GM12878 (cell line): ENCODE results near the gene THAP11. TPM values are rescaled to one million over a fixed set of nuclear protein-coding genes. Genes with fewer than 3 reads are reported as not detected.

Source experiments
- ATAC-seq: fragments of 200-7000 bp; cut with Tn5 transposase; 3 replicates; pipeline ENCODE4 v1.9.1; 2020; ENCODE audit warnings: mild to moderate bottlenecking, moderate library complexity
- BruUV-seq: library from RNA; stranded (reverse); fragments of 400-500 nt; replicated peaks from 2 replicates; lab custom pipeline; 2021; lab: Mats Ljungman, UMichigan
- CTCF ChIA-PET: fragments of 300-600 bp; sonication (Branson Sonifier 250); formaldehyde crosslinking; extraction: SDS; loops from one replicate; lab custom pipeline; 2021; ENCODE audit warnings: inconsistent platforms; lab: Yijun Ruan, JAX
- POLR2A ChIA-PET: fragments of 350-600 bp; formaldehyde crosslinking; extraction: SDS; loops from one replicate; lab custom pipeline; 2021; ENCODE audit warnings: inconsistent platforms; lab: Charles Lee
- RAD21 ChIA-PET: fragments of 300-600 bp; sonication (Branson Sonifier 250); formaldehyde crosslinking; loops from one replicate; lab custom pipeline; 2023; ENCODE audit warnings: antibody characterized with exemption; ENCODE audit not compliant: unreplicated experiment; lab: Charles Lee
- SMC1A ChIA-PET: fragments of 300-600 bp; sonication (Branson Sonifier 250); formaldehyde crosslinking; loops from one replicate; lab custom pipeline; 2023; ENCODE audit not compliant: unreplicated experiment, uncharacterized antibody; lab: Charles Lee
- DNase-seq: peaks from one replicate; pipeline ENCODE4 v3.0.0-alpha.2; 2011; ENCODE audit warnings: low read depth, low spot score
- FAIRE-seq: peaks from 3 replicates; lab custom pipeline; 2011; peaks lifted over from hg19 to GRCh38; lab: Jason Lieb, UNC
- H2AFZ ChIP-seq: 2 replicates; pipeline ENCODE4 v1.6.0; 2011; ENCODE audit warnings: low read depth, low read length, control low read depth; ENCODE audit not compliant: control insufficient read depth
- H3K27ac ChIP-seq: 2 replicates; pipeline ENCODE4 v1.5.1; 2011; ENCODE audit warnings: control low read depth; ENCODE audit not compliant: control insufficient read depth, insufficient read depth
- H3K27me3 ChIP-seq, 2 experiments: replicated peaks in 1 of 2; 2 replicates each; pipeline versions ENCODE4 v1.6.0 to v1.6.1; 2011; ENCODE audit warnings: low read length in 1 of 2; ENCODE audit not compliant: control insufficient read depth in 2 of 2, insufficient read depth in 2 of 2
- H3K36me3 ChIP-seq, 2 experiments: 2 replicates each; pipeline ENCODE4 v1.5.1; 2011; ENCODE audit warnings: low read length in 1 of 2; ENCODE audit not compliant: control insufficient read depth in 2 of 2, insufficient read depth in 2 of 2
- H3K4me1 ChIP-seq: 2 replicates; pipeline ENCODE4 v1.6.1; 2011; ENCODE audit warnings: mild to moderate bottlenecking, low read length, moderate library complexity, mixed read lengths; ENCODE audit not compliant: control insufficient read depth, insufficient read depth
- H3K4me2 ChIP-seq: 2 replicates; pipeline ENCODE4 v1.6.0; 2011; ENCODE audit warnings: control low read depth; ENCODE audit not compliant: control insufficient read depth, insufficient read depth
- H3K4me3 ChIP-seq: fragments of 200-600 bp; sonication (generic); 2 replicates; pipeline ENCODE4 v1.5.1; 2016
- H3K79me2 ChIP-seq: 2 replicates; pipeline ENCODE4 v1.6.0; 2011; ENCODE audit warnings: low read length; ENCODE audit not compliant: control insufficient read depth, insufficient read depth
- H3K9ac ChIP-seq: 2 replicates; pipeline ENCODE4 v1.8.0; 2011; ENCODE audit warnings: low read length, control low read depth, mixed read lengths; ENCODE audit not compliant: control insufficient read depth, insufficient read depth
- H3K9me3 ChIP-seq: replicated peaks from 3 replicates; pipeline ENCODE4 v1.5.1; 2011; ENCODE audit warnings: mild to moderate bottlenecking, low read length; ENCODE audit not compliant: control insufficient read depth, insufficient read depth
- H4K20me1 ChIP-seq: 2 replicates; pipeline ENCODE4 v1.6.0; 2011; ENCODE audit not compliant: control insufficient read depth, insufficient read depth
- KLF5 ChIP-seq: fragments of 450-650 bp; IDR thresholded peaks from 2 replicates; pipeline ENCODE4 v1.6.1; 2014; ENCODE audit warnings: mild to moderate bottlenecking; ENCODE audit not compliant: partially characterized antibody
- RAD21 ChIP-seq: IDR thresholded peaks from 2 replicates; pipeline ENCODE4 v1.6.1; 2011; ENCODE audit warnings: mild to moderate bottlenecking, low read depth, low read length, moderate library complexity; ENCODE audit not compliant: insufficient read depth
- SMC3 ChIP-seq: IDR thresholded peaks from 2 replicates; pipeline ENCODE4 v1.6.1; 2011; ENCODE audit warnings: low read length, improper control_type of control experiment, borderline replicate concordance
- SP1 ChIP-seq: IDR thresholded peaks from one replicate; pipeline ENCODE4 v1.6.1; 2011; ENCODE audit warnings: low read depth, low read length
- ZNF274 ChIP-seq: IDR thresholded peaks from one replicate; pipeline ENCODE4 v1.8.0; 2011; ENCODE audit not compliant: insufficient read length, insufficient read depth
- WGBS: methylation state at CpG from one replicate; pipeline ENCODE4 v1.1.6; 2016; ENCODE audit warnings: low lambda C conversion rate; ENCODE audit not compliant: insufficient replicate concordance, insufficient coverage; ENCODE audit errors: missing lambda C conversion rate; 5-methylcytosine and 5-hydroxymethylcytosine counted together
- in situ Hi-C: fragments of 300-500 bp; cut with MboI; formaldehyde crosslinking; loops from 9 replicates; pipeline ENCODE4 v1.14.3; 2018; ENCODE audit warnings: mixed read lengths
- intact Hi-C: fragments of 100-400 bp; cut with micrococcal nuclease; formaldehyde crosslinking; loops from one replicate; pipeline ENCODE4 v1.14.2; 2022; ENCODE audit not compliant: unreplicated experiment
- polyA plus RNA-seq, 11 experiments: library from polyadenylated mRNA; depleted of rRNA in 4 of 11; unstranded in 6 of 11; stranded (reverse) in 5 of 11; fragments of >200 nt; fragmentation: Nextera tagmentation in 4 of 11; fragmentation: Illumina TruSeq in 1 of 11; extraction: Ambion mirVana in 4 of 11; extraction: Trizol in 1 of 11; gene quantifications; 1 replicate in 1 of 11; 2 replicates in 10 of 11; pipeline versions ENCODE4 v1.2.1 to v1.2.3, GENCODE V29; 2011 to 2016; ENCODE audit warnings: inconsistent platforms in 2 of 11, missing spikeins in 2 of 11, low read depth in 1 of 11
- total RNA-seq, 4 experiments: library from RNA; depleted of rRNA in 3 of 4; stranded (reverse); fragments of >200 nt in 3 of 4; fragmentation: Illumina TruSeq in 1 of 4; extraction: Trizol in 1 of 4; gene quantifications; 2 replicates each; pipeline versions ENCODE4 v1.2.1 to v1.2.3, GENCODE V29; 2013 to 2021
- TF ChIP-seq, protein P1 (sequence below): IDR thresholded peaks from 2 replicates; pipeline ENCODE4 v1.6.1; 2011; ENCODE audit warnings: low read depth, mild to moderate bottlenecking, low read length, moderate library complexity, borderline replicate concordance; ENCODE audit errors: extremely low read depth
- TF ChIP-seq, protein P2 (sequence below), 3 experiments: IDR thresholded peaks in 2 of 3; conservative IDR thresholded peaks in 1 of 3; 2 replicates each; pipeline ENCODE4 v1.5.1; 2011; ENCODE audit warnings: low read depth in 3 of 3, low read length in 3 of 3, mild to moderate bottlenecking in 3 of 3, control low read depth in 2 of 3, moderate library complexity in 2 of 3, inconsistent platforms in 1 of 3, mixed read lengths in 1 of 3; ENCODE audit not compliant: control insufficient read depth in 2 of 3, insufficient read depth in 1 of 3; ENCODE audit errors: extremely low read depth in 1 of 3

THAP11 gene
- total and polyA plus RNA-seq, 10 of the 15 experiments (the other 5 are each of a cell fraction or from before 2014, with no cell fraction given), result 2.5 to 36.7 (median 21.4) TPM

DNA sequence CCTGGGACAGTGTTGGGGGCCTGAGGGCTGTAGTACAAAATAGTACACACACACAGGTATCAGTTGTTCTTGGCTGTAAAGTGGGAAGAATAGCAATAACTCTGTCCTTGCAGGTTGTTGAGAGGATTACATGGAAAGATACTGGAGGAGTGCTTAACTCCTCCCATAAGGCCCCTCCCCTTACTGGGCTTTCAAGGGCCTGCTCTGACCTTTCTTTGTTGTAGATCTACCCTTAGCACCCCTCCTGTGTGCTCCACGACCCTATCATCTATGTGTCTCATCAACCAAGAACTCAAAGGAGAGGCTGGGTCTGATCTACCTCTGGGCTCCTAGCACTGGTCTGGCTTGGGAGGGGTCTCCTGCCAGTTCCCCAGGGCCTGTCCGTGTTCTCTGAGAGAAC lies 22.5 kb downstream of the THAP11 start:
- intact Hi-C loops, result no loop called here
- H3K4me3 ChIP-seq, result no peak overlapping the region
- H3K36me3 ChIP-seq, result peaks cover 16 to 28% of the 10 kb centered on the region in 2 experiments
- no peak for TF ChIP-seq SP1
- TF ChIP-seq, protein P1, sequence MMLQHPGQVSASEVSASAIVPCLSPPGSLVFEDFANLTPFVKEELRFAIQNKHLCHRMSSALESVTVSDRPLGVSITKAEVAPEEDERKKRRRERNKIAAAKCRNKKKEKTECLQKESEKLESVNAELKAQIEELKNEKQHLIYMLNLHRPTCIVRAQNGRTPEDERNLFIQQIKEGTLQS, result no peak
- no TSS peak for BruUV-seq
- no peaks in the 10 kb centered on the region for H3K9me3 ChIP-seq
- no peak overlapping the region for H3K4me2 ChIP-seq
- 0 out of 2 replicates have a peak, but pooled peaks cover 9% of the 10 kb centered on the region for H4K20me1 ChIP-seq
- DNase-seq (no peak), ATAC-seq (peak; percentile 31; the same call in 1 of the 3 replicates), FAIRE-seq (no peak)
- ChIA-PET RAD21 (interaction anchor here (0.6 to 2.1 kb wide), 3 partner anchors 45 to 192 kb away, joined by 3 to 12 read pairs (median 6); no protein-coding TSS in a partner anchor), POLR2A (no interaction called here), CTCF (interaction anchor here (1.3 to 6.5 kb wide), 3 partner anchors 16 to 192 kb away, joined by 3 to 53 read pairs (median 11); no protein-coding TSS in a partner anchor), SMC1A (interaction anchor here (1.4 to 1.5 kb wide), 2 partner anchors 46 to 48 kb away, joined by 4 to 5 read pairs; no protein-coding TSS in a partner anchor)
- H2AFZ ChIP-seq, result no peak overlapping the region
- H3K4me1 ChIP-seq, result no peaks in the 10 kb centered on the region
- no peaks in the 10 kb centered on the region for H3K27me3 ChIP-seq
- WGBS, result 67% methylated on average over 2 of the region's 2 CpGs
- no peak overlapping the region for H3K27ac ChIP-seq
- H3K9ac ChIP-seq, result no peak overlapping the region
- in situ Hi-C loops, result no loop called here
- peaks cover 23% of the 10 kb centered on the region for H3K79me2 ChIP-seq

DNA sequence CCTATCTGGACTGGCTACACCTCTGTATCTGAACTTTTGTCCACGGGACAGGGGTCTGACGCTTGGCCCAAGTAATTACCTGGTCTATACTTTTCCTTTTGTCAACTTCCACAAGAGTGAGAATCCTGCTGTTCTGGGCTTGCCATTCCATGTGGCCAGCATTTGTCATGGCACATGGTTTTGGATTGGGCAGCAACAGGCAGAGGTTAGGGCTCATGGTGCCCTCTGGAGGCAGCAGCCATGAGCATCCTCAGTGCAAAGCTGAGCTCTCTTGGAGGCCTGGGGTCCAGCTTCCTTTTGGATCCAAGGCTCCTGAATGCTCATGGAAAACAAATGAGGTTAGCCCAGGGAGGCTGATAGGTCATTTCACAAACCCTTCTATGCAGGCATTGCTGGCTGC lies 23.2 kb downstream of the THAP11 start:
- Histone ChIP-seq H3K9me3 (no peaks in the 10 kb centered on the region), H3K36me3 (peaks cover 20 to 33% of the 10 kb centered on the region in 2 experiments), H3K4me2 (no peak overlapping the region), H3K27me3 (no peaks in the 10 kb centered on the region), H3K79me2 (peaks cover 21% of the 10 kb centered on the region), H3K9ac (no peak overlapping the region), H3K27ac (no peak overlapping the region), H4K20me1 (0 out of 2 replicates have a peak, but pooled peaks cover 9% of the 10 kb centered on the region), H2AFZ (no peak overlapping the region), H3K4me1 (no peaks in the 10 kb centered on the region), H3K4me3 (no peak overlapping the region)
- SMC1A ChIA-PET, result interaction anchor here (1.0 to 1.5 kb wide), 4 partner anchors 27 to 193 kb away, joined by 3 to 5 read pairs (median 4); no protein-coding TSS in a partner anchor
- 100% methylated on average over 2 of the region's 2 CpGs for WGBS
- no TSS peak for BruUV-seq
- FAIRE-seq (no peak), DNase-seq (no peak), ATAC-seq (peak; percentile 92)
- CTCF ChIA-PET, result interaction anchor here (0.7 to 6.5 kb wide), 8 partner anchors 13 to 193 kb away, joined by 3 to 53 read pairs (median 3); no protein-coding TSS in a partner anchor
- POLR2A ChIA-PET, result interaction anchor here (0.6 to 0.7 kb wide), 2 partner anchors 405 to 540 kb away, joined by 3 read pairs; no protein-coding TSS in a partner anchor
- RAD21 ChIA-PET, result interaction anchor here (0.6 to 2.1 kb wide), 6 partner anchors 20 to 344 kb away, joined by 3 to 12 read pairs (median 3); no protein-coding TSS in a partner anchor
- intact Hi-C loops (loop anchor here (1.0 kb wide), 1 partner anchor 49 kb away; no protein-coding TSS in a partner anchor), in situ Hi-C loops (no loop called here)
- peak; percentile 42; the same call in 1 of the 2 replicates for TF ChIP-seq RAD21
- no peak for TF ChIP-seq KLF5
- TF ChIP-seq ZNF274, result no peak
- TF ChIP-seq SMC3, result peak; percentile 41; the same call in 1 of the 2 replicates
- TF ChIP-seq, protein P2, sequence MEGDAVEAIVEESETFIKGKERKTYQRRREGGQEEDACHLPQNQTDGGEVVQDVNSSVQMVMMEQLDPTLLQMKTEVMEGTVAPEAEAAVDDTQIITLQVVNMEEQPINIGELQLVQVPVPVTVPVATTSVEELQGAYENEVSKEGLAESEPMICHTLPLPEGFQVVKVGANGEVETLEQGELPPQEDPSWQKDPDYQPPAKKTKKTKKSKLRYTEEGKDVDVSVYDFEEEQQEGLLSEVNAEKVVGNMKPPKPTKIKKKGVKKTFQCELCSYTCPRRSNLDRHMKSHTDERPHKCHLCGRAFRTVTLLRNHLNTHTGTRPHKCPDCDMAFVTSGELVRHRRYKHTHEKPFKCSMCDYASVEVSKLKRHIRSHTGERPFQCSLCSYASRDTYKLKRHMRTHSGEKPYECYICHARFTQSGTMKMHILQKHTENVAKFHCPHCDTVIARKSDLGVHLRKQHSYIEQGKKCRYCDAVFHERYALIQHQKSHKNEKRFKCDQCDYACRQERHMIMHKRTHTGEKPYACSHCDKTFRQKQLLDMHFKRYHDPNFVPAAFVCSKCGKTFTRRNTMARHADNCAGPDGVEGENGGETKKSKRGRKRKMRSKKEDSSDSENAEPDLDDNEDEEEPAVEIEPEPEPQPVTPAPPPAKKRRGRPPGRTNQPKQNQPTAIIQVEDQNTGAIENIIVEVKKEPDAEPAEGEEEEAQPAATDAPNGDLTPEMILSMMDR (IDR thresholded peaks at IDR 0.05 in 2 of 3, conservative IDR thresholded peaks at IDR 0.05 in 1 of 3; ENCODE audit: control insufficient read depth in 2 of 3, extremely low read depth in 1 of 3, insufficient read depth in 1 of 3, low read depth in 3 of 3, low read length in 3 of 3), result peak; percentile 51 to 62 (median 56); a peak in 5 of 6 replicates
